Stimulated activated naive CD4-positive, alpha-beta T cell (primary cell): ENCODE results near the gene GABBR2.

Source experiments
- DNase-seq, 6 experiments: peaks; one replicate each; lab custom pipeline; 2025; lab: John Stamatoyannopoulos, UW

Gene GABBR2

DNA sequence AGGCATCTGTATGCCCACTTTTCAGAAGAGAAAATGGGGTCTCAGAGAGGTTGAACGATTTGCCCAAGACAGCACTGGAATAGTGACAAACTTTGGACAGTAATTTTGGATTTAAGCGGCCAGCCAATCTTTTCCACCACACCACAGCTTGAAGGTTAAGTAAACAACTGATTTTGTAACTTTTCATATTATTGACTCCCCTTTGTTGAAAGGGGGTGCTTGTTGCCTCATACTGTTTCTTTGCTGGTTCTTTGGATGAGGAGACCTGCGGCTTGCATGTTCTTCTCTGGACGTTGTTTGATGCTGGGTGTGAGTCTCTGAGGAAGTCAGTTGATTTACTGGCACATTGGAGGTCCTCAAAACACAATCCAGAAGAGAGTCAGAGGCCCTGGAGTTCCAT lies 11.7 kb upstream of the GABBR2 start:
- no peak for DNase-seq

DNA sequence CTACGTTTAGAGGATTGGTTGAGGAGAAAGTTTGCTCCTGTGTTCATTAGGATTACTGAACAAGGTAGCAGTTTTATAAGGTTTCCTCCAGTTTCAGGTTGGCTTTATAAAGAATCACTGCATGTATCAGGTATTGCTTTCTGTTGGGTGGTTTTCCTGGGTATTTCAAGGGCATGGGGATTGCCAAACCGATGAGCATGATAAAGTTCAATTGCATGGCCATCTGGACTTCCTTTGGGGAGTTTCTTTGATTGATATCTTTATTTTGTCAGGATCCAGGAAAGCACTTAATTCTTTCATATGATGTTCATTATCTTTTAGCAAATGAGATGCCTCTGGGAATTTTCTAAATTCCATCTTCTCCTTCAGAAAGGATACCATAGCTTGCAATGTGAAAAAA lies 10.3 kb upstream of the GABBR2 start:
- DNase-seq, result no peak

DNA sequence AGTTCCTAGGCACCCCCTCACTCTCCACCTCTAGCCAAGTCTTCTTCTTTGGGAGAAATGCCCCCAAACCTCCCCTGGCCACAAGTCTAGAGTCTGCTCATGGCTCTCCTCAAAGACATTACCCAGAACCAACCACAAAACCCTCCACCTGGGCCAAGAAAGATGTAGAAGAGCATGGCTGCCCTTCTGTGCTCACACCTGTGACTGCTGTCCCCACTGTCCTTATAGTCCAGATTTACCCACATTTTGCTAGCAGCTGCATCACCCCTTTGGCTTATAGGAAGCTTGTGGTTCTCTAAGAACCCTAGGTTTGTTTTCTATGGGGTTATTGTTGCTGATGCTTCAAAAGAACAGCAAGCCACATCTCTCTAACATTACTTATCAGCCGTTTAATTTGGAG lies 6.1 kb upstream of the GABBR2 start:
- DNase-seq, result no peak

DNA sequence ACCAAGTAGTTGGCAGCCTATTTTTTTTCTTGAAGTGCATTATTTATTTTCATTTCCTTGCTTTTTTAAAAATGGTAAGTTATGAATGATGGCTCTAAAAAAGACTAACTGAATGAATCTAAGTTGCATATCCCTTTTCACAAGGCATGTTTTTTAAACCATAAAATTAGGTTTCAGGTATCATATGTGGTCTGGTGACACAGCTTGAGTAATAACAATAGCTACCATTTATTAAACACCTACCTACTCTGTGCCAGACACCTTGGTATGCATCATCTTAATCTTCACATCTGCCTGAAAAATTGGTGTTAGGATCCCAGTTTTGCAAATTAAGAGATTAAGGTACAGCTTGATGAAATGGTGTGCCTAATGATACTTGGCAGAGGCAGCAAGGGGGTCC lies 4.3 kb upstream of the GABBR2 start:
- DNase-seq, result no peak

DNA sequence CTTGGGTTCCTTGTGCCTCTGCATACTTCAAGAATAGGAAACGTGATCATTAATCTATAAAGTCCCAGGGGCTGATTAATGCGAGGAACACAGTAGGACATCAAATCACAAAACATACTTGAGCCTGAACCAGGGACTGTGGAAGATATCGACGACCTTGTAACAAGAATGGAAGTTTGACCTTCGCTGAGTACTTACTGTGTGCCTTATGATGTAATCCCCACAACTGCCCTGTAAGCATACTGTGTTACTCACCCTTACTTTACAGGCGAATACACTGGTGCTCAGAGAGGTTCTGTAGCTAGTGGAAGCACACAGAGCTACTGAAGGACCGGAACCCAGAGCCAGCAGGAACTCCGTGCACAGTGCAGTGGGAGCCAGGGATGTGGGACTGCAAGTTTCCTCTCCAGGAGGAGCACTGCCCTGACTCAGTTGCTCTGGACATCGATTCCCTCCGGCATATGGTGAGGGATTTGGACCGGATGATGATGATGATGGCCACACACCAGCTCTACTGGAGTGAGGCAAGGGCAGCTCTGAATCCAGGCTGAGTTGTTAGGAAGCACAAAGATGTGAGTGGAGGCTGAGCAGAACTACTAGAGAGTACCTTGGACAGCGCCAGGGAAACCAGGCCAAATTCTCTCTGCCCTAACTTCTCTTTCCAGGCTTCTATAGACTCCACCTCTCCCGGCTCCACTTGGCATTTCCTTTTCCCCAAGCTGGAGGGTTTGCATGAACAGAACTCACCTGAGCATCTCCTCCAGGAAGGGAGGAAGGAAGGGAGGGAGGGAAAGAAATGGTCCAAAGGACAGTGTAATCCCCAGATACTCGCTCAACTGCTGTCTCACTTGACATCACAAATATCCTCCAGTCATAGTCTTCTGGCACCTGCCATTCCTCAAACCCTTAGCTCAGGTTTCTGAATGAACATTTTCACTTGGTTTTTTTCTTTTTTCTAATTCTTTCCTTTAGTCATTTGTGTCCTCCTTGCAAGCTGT lies 1.5 kb upstream of the GABBR2 start:
- no peak for DNase-seq

DNA sequence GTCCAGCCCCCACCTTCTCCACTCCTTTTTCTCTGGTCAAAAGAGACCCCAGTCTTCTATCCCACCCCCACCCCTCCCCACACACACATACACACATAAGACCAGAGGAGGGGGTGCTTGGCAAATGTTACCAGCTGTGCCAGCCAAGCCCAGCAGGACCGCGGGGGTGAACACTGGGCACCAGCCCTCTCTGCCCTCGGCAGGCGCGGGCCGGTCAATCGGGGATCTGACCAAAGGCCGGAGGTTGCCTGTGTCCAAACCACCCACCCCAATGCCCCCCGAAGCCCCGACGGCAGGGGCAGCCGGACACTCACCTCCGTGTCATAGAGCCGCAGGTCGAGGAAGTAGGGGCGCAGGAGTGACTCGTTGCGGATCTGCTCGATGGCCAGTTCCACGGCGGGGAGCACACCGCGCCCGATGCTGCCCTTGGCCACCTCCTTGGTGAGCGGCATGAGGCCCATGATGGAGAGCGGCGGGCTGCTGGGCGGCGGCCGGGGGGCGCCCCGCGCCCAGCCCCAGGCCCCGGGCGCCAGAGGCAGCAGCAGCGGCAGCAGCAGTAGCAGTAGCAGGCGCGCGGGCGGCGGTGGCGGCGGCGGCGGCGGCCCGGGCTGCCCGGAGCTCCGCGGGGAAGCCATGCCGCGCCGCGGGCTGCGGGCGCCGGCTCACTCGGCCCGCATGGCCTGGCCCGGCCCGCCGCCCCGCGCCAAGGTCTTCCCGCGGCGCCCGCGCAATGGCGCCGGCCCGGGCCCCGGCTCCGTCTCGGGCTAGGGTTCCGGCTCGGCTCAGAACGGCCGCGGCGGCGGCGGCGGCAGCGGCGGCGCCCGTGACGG lies 417 bp downstream of the GABBR2 start:
- DNase-seq, result no peak

DNA sequence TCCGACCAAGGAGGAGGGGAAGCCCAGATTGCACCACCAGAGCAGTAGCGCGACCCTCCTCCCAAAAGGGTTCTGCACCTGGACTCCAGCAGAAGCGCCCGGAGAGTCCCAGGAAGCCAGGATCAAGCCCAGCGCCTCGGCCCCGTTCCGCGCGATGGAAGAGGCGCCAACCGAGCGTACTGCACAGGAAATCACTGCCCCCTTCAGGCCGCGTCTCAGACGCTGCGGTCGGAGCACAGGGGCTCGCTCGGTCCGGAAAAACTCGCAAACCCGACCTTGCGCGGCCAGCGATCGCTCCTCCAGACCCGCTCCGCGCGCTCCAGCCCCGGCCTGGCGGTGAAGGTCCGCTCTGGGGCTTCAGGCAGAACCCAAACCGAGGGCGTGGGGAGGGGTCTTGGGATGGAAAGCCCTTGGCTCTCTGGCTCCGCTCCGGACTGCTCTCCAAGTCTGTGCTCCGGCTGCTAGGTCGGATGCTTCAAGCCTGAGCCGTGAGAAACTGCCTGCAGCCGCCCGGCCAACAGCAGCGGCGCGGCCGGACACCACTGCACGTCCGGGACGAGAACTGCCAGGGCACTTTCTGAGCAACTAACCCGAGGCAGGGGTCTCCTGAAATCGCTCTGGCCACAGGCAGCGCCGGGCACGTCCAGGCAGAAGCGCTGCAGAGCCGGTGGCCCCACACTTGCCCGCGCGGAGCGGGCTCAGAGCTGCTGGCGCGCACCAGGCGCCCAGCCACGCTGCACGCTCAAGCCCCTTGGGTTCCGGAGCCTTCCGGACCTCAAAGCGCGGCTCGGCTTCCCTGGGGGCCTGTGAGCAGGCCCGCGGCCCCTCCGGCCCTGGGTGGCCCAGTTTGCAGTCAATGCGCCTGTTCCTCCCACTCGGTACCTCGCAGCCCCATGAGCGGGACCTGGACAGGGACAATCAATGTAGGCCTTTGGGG lies 1.3 kb downstream of the GABBR2 start:
- no peak for DNase-seq

DNA sequence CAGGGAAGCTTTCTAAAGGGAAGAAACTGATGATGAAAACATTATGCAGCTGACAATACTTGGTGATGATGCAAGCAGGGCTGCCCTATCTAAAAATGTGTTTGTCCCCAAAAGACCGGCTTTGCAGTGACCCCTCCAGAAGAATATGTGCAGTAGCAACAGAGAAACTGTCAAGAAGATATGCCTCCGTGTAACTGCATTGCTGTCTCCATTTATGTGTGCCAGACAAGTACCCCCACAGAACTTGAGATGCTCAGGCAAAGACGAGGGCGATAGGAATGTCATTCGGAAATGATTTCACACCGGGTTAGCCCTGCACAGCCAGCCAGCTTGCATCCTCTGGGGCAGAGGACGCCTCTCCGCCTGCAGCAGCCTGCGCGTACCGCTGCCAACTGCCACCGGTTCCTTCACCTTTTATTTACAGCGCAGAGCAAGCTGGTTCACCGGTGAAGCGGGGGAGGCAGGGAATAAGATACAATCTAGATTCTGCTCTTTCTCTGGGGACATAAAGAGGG lies 2.0 kb downstream of the GABBR2 start:
- DNase-seq, result no peak

DNA sequence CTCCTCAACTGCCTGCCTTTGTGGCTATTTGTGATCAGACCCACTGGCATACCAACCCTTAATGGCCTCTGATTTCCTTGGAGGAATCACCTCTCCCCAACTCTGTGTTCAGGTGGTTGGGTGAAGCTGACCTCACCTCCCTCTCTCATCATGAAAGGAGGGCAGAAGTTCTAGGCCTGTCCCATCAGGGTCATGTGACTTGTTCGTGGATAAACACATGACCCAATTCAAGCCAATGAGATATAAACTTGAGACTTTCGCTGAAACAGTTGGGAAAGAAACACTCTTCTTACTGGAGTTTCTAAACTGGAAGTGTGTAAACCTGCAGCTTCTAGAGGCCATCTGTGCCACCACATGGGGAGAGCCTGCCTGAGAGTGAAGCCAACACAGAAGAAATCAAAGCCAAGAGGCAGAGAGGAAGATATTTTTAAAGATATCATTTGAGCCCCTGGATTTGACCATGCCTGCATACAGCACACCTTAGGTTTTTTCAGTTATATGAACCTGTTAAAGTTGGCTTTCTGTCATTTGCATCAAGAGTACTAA lies 5.8 kb downstream of the GABBR2 start:
- DNase-seq, result no peak

DNA sequence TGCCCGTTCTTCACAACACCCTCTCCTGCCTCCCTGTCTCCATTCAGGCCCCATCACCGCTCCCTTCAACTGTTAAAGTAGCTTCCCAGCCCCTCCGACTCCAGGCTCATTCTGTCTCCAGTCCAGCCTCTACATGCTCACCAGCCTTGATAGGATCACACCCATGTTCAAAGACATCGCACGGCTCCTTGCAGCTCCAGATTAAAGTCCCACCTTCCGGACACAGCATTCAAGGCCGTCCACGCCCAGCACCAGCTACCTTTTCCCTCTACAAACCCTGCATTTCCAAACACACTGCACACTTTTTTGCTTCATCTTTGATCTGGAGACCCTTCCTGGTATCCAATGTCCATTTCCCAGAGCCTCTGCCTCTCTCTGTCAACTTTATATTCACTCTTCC lies 6.4 kb downstream of the GABBR2 start:
- DNase-seq, result no peak

DNA sequence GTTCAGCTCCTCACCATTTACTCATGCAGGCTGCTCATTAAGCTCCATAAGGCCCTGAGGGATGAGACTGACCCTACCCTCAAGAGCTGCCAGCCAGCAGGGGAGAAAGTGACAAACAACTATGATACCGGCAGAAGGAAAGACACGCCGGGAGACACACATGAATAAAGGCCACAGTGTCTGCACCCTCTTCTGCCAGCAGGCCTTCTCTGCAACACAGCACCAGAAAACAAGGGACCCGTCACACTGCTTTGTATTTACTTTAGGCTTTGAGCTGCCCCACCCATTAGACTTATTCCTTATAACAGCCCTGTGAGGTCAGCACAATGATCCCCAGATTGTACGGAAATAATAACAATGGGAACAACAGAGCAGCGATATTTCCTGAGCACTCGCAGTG lies 7.2 kb downstream of the GABBR2 start:
- DNase-seq, result no peak

DNA sequence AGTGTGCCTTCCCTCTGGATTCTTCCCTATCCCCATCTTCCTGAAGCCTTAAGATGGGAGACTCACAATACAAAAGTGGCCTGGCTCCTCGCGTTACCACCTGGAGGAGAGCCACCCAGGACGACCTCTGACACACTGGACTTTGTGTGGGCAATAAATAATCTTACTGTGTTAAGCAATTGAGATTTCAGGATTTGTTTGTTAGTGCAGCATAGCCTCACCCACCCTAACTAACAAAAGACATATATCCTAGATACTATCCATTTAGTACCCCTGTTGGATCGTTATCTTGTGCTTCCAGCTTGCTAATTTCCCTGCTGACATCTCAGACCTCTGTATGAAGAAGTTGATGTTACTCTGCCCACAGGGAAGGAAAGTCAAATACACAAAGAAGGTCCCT lies 7.9 kb downstream of the GABBR2 start:
- DNase-seq, result no peak

DNA sequence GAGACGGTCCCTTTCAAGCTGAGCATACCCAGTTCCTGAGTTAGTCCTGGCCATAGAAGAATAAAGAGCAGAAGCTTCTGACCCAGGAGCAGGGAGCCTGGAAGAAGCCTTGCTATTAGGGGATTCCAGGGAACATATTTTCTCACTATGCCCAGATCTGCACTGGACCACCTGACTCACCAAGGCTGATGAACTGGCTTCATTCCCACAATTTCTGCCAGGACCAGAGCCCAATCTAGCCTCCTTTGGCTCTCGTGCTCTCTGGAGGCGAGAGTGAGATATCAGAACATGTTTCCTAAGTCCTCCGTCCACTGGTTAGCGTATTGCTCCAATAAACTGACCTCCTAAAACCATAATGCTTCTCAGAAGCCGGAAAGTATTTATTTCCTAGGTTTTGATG lies 9.9 kb downstream of the GABBR2 start:
- no peak for DNase-seq

DNA sequence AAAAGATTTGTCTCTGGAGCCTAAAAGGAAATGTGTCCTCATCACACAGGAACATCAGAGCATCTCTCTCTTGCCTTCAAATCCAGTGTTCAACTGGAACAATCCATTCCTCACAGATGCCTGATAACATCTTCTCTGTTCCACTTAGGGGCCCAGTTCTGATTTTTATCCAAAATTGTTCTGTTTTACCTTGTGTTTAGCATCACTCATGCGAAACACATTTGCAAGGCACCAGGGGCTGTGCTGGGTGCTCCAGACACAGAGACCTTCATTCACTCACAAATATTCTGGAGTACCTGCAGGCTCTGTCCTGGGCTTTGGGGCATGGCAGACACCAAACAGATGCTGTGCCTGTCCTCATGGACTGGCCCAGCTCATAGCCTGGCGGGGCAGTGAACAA lies 13.8 kb downstream of the GABBR2 start:
- no peak for DNase-seq

DNA sequence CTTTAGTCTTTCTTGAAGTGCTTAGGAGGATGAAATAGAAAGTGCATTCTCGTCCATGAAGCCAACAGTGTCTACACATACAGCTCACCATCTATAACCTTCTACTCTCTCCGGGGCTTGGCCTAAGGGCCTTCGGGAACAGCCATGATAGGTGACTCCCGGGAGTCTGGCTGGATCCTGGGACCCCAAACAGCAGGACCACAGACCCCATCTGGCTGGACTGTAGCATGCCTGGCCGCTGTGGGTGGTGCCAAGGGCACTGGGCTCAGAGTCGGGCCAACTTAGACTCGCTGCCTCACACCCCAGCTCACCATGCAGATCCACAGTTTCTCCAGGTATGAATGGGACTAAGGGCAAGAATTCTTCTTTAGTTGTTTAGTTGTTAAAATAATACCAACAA lies 16.3 kb downstream of the GABBR2 start:
- no peak for DNase-seq

DNA sequence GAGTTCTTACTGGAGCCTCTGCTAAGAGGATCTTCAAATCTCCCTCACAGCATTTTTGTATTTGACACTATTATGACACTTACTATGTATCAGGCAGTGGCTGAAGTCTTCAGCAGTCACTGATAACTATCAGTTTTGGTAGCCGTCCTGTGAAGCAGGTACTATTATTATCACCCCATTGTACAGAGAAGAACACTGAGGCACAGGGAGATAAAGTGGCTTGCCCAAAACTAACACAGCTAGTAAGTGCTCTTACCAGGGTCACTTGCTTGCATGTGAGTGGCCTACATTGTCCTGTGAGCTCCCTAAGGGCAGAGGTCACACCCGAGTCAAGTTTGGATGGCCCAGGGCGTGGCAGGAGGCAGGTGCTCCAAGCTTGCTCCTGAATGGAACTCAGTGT lies 16.8 kb downstream of the GABBR2 start:
- no peak for DNase-seq

DNA sequence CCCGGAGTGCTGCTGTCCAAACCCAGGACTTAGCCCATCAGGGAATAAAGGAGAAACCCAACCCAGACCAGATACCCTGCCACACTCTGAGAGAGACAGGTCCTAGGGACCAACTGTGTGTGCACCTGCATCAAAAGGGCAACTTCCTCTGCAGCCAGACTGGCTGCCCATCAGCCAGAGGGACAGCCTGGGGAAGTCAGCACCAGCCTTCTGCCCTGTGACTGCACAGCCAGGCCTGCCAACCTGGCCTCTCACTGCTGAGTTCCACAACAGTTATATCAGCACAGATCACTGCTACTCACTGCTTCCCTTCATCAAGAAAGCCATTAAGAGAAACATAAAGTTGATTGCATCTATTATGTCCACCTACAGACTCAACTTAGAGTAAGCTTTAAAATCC lies 18.0 kb downstream of the GABBR2 start:
- no peak for DNase-seq

DNA sequence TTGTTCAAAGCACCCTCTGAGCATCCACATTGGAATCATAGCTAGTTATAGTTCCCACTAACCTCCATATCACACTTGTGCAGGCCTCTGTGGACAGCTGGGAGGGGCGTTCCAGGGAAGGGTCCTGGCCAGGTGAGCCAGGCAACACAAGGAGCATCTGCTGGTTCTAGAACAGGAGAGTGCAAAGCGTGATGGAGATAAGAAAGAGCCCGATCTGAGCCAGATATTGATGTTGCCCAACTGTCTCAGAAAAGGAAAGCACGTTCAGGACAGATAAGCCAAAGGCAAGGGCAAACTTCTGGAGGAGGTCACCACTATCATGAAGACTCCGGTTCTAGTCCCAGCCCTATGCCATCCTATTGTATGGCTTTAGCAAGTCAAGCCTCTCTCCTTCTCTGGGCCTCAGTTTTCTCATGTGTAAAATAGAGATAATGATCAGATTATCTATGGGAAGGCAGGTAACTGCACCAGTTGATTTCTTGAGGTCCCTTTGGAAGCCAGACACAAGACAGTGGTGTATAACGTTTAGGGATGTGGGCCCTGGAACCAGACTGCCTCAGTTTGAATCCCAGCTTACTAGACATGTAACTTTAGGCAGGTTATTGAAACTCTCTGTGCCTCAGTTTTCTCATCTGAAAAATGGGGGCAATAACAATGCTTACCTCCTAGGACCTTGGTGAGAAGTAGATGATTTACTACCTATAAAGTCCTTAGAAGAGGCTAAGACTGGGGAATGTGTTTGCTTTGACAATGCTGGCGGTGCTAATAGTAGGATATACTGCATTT lies 19.8 kb downstream of the GABBR2 start:
- no peak for DNase-seq

DNA sequence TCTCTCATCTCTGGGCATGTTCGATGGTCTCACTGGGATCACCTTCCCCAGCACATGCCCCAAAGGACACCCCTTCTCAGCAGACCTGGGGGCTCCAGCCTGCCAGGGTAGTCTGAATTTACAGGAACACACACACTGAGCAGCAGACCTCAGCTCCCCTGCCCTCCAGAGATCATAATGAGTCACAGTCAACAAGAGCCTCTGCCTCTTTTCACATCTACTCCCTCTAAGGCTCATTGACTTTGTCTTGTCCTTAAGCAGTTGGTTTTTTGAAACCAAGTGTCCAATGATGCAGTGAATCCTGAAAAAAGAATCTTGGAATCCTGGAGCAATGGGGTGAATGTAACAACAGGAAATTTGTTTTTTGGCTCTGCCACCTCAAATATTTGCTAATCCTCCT lies 20.8 kb downstream of the GABBR2 start:
- no peak for DNase-seq

DNA sequence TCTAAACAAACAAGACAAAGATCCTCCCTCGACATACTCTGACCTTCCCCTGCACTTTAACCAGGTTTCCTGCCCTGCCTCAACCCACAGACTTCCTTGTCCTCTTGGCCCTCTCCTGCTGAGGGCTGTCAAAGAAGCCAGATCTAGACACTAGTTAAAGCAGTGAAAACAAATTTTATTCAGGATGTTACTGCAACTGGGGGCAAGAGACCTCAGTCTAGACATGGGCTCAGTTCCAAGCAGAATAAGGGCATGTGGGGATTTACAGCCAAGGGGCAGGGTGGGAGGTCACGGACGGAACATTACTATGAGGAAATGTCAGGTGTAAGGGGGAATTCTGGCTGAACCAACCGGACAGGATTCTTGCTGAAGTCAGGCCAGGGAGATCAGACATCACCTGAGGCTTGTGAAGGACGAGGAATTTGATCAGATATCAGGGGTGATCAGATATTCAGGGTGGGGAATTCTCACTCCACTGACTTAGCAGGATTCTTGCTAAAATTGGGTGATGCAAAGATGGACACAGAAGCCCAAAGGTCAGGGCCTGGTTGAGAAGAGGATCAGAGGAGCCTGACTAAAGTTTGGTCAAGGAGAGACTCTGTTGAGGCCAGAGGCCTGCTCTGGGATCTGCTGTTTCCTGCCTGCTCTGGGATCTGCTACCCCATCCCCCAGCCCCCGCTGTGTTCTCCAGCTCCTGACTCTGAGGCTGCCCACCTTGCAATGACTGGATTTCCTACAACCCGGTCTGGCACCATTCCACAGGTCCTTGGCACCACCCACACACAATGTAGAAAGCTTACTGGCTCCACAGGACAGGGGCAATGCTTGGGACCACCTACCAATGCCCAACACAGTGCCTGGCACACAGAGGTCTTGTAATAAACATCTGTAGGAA lies 21.5 kb downstream of the GABBR2 start:
- no peak for DNase-seq
